Adrenal gland (tissue), 12 donors: ENCODE measurements around the gene NSMF. TPM values are rescaled to one million over a fixed set of nuclear protein-coding genes. Genes with fewer than 3 reads are reported as not detected.

ENCODE experiments used
- DNase-seq, 7 donors: peaks; one replicate each; pipeline ENCODE4 v3.0.0-alpha.2; 2019 to 2020
- H3K27ac ChIP-seq, 5 donors: fragments of 200-600 bp; sonication (generic) in 4 of 5; 1 replicate in 3 of 5; 2 replicates in 2 of 5; pipeline versions ENCODE4 v1.5.1 to v1.8.0; 2016 to 2020; ENCODE audit warnings: mild to moderate bottlenecking in 1 of 5
- H3K27me3 ChIP-seq: fragments of 200-600 bp; 2 replicates; pipeline ENCODE4 v1.8.0; 2021
- H3K36me3 ChIP-seq, 2 donors: fragments of 200-600 bp; replicated peaks in 1 of 2; 1 replicate in 1 of 2; 2 replicates in 1 of 2; pipeline versions ENCODE4 v1.5.1 to v1.8.0; 2018 to 2022
- H3K4me1 ChIP-seq, 2 donors: fragments of 200-600 bp; replicated peaks in 1 of 2; 1 replicate in 1 of 2; 2 replicates in 1 of 2; pipeline versions ENCODE4 v1.5.1 to v1.8.0; 2018 to 2021
- H3K4me3 ChIP-seq, 4 donors: fragments of 200-600 bp; sonication (generic) in 3 of 4; one replicate each; pipeline ENCODE4 v1.5.1; 2016 to 2018
- H3K9me3 ChIP-seq, 3 donors: fragments of 200-600 bp; sonication (generic) in 1 of 3; replicated peaks in 1 of 3; 1 replicate in 2 of 3; 2 replicates in 1 of 3; pipeline versions ENCODE4 v1.5.1 to v1.8.0; 2016 to 2021
- CTCF ChIP-seq, 6 experiments: fragments of 450-650 bp in 4 of 6; fragments of 200-600 bp in 2 of 6; sonication (generic) in 1 of 6; IDR thresholded peaks; 1 replicate in 5 of 6; 2 replicates in 1 of 6; pipeline versions ENCODE4 v1.5.1 to v1.8.0; 2016 to 2021; ENCODE audit warnings: antibody characterized with exemption in 6 of 6, mild to moderate bottlenecking in 2 of 6, moderate library complexity in 1 of 6
- POLR2A ChIP-seq, 2 donors: fragments of 450-650 bp; IDR thresholded peaks; one replicate each; pipeline ENCODE4 v1.6.1; 2017; ENCODE audit warnings: antibody characterized with exemption in 2 of 2, mild to moderate bottlenecking in 2 of 2, moderate library complexity in 1 of 2
- WGBS, 4 donors: extraction: QIAGEN DNeasy Blood & Tissue Kit in 2 of 4; methylation state at CpG; one replicate each; pipeline versions ENCODE4 v1.1.5 to v1.1.7; 2013 to 2017; 5-methylcytosine and 5-hydroxymethylcytosine counted together
- intact Hi-C, 2 donors: fragments of 100-400 bp; cut with DNase I; formaldehyde crosslinking; loops; one replicate each; pipeline versions ENCODE4 v1.14.1 to v1.15.0; 2022 to 2023
- polyA plus RNA-seq, 3 donors: library from polyadenylated mRNA; stranded (reverse); fragments of 200-250 nt in 2 of 3; fragments of 350-450 nt in 1 of 3; fragmentation: Illumina TruSeq in 1 of 3; extraction: RNeasy Lipid Tissue Mini Kit (QIAGEN cat#74804) in 1 of 3; gene quantifications; one replicate each; pipeline ENCODE4 v1.2.3, GENCODE V29; 2013 to 2014
- total RNA-seq, 9 donors: library from RNA; depleted of rRNA in 4 of 9; stranded (reverse); fragments of >200 nt in 4 of 9; fragments of 120-200 nt in 1 of 9; fragmentation: NEBNext Ultra II Directional in 1 of 9; extraction: Animal tissue kit (Norgen Biotek cat#: 25700) in 1 of 9; gene quantifications; one replicate each; pipeline versions ENCODE4 v1.1.0 to v1.2.4, GENCODE V29; 2013 to 2023
- donor health status: healthy with polysubstance abuse.
- donor health status: Bipolar disorder and iron deficiency.
- donor health status: DM: yes; HTN: yes; CAD: no.
- donor health status: DM: no; HTN: no; CAD: no.
- donor health status: DM: no; HTN: no; CAD: no.
- donor health status: DM: yes; HTN: yes; CAD: no.

NSMF gene
- total and polyA plus RNA-seq, 12 donors: 8.7 to 118 (median 25.9) TPM

GRCh38 chr9:137429546-137429890, 29.6 kb downstream of the NSMF start:
- Histone ChIP-seq H3K27ac (no peak overlapping the region), H3K36me3 (no peaks in the 10 kb centered on the region), H3K4me3 (no peak overlapping the region), H3K9me3 (no peaks in the 10 kb centered on the region), H3K27me3 (no peaks in the 10 kb centered on the region), H3K4me1 (no peaks in the 10 kb centered on the region)
- intact Hi-C loops: no loop called here
- 20 to 59% (median 51%) methylated on average over 1 to 14 of the region's 14 CpGs; no CpG with 5 or more reads in 1 of the 4 donors for WGBS, 4 donors
- no peak for DNase-seq
- no peak for TF ChIP-seq POLR2A (IDR thresholded peaks at IDR 0.05)
- TF ChIP-seq CTCF (IDR thresholded peaks at IDR 0.05): no peak

- H3K36me3 ChIP-seq: no peaks in the 10 kb centered on the region
- TF ChIP-seq POLR2A (IDR thresholded peaks at IDR 0.05) (no peak), CTCF (IDR thresholded peaks at IDR 0.05) (no peak)
- intact Hi-C loops: no loop called here
- peaks cover 0 to 2% of the 10 kb centered on the region in 2 donors for H3K4me1 ChIP-seq
- H3K9me3 ChIP-seq: no peaks in the 10 kb centered on the region
- H3K27me3 ChIP-seq: no peaks in the 10 kb centered on the region
- DNase-seq: no peak
- no peak overlapping the region for H3K4me3 ChIP-seq
- H3K27ac ChIP-seq: no peak overlapping the region
- WGBS, 4 donors: 79 to 87% (median 82%) methylated on average over 6 to 27 of the region's 27 CpGs
These were observed 30.1 kb downstream of the NSMF start for GRCh38 chr9:137428841-137429545.

- no peak overlapping the region for H3K4me3 ChIP-seq
- no peak overlapping the region for H3K27ac ChIP-seq
- H3K9me3 ChIP-seq: no peaks in the 10 kb centered on the region
- H3K4me1 ChIP-seq: peaks cover 0 to 8% of the 10 kb centered on the region in 2 donors
- no peak for DNase-seq
- intact Hi-C loops: no loop called here
- H3K27me3 ChIP-seq: no peaks in the 10 kb centered on the region
- TF ChIP-seq CTCF (IDR thresholded peaks at IDR 0.05): no peak
- no peak for TF ChIP-seq POLR2A (IDR thresholded peaks at IDR 0.05)
- 73 to 88% (median 74%) methylated on average over 5 to 6 of the region's 6 CpGs; no CpG with 5 or more reads in 1 of the 4 donors for WGBS, 4 donors
- H3K36me3 ChIP-seq: no peaks in the 10 kb centered on the region
These were observed 30.9 kb downstream of the NSMF start for GRCh38 chr9:137428311-137428630.

GRCh38 chr9:137427454-137428310, 31.5 kb downstream of the NSMF start:
- TF ChIP-seq CTCF (IDR thresholded peaks at IDR 0.05): no peak
- no peak for TF ChIP-seq POLR2A (IDR thresholded peaks at IDR 0.05)
- Histone ChIP-seq H3K4me1 (peaks cover 0 to 8% of the 10 kb centered on the region in 2 donors), H3K27ac (no peak overlapping the region), H3K4me3 (no peak overlapping the region), H3K9me3 (no peaks in the 10 kb centered on the region), H3K27me3 (no peaks in the 10 kb centered on the region), H3K36me3 (no peaks in the 10 kb centered on the region)
- intact Hi-C loops: no loop called here
- WGBS, 4 donors: 85 to 92% (median 87%) methylated on average over 11 to 27 of the region's 27 CpGs
- no peak for DNase-seq
